GM18502 (cell line): Measurements from ENCODE around the gene NDUFS6.
"Not testable (repeated sequence)": the region's sequence is repeated elsewhere in the genome, so short reads cannot be mapped to it uniquely, and the experiment has no call there.

Source experiments
- ATAC-seq: cut with Tn5 transposase; IDR thresholded peaks from one replicate; pipeline ENCODE4 v1.9.1; 2021; ENCODE audit warnings: mild to moderate bottlenecking; ENCODE audit not compliant: unreplicated experiment, poor library complexity

The NDUFS6 gene

GRCh38 chr5:1810581-1811101 is 9.4 kb downstream of the NDUFS6 start:
- no peak for ATAC-seq

GRCh38 chr5:1814183-1815020 is 13.2 kb downstream of the NDUFS6 start:
- no peak for ATAC-seq

DNA sequence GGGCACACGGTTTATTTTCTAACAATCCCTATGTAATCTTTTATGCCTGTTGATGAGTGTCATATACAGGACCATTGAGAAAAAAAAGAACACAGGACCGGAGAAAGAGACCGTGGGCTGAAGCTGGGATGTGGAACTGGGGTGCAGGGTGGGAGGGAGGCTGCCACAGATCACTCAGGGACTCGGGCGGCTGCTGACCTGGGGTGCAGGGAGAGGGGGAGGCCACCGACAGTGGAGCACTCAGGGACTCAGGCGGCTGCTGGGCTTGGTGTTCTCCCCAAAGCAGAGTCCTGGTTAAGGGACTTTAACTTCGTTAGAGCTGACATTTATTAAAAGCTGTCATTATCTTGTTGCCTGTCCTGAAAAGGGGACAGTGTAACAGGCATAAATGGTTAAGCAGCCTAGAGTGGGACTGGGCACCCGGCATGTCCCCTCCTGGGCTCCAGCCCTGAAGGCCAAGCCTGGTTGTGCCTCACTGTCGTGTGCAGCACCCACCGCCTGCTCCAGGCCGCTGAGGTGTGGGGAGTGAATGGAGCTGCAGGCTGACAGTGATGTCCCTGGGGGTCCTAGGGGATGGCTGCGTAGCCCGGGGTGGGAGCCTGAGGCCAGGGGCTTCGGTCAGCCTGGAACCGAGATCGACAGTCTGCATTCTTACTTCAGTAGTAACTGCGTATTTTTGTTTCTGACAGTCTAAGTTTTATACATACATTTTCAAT is 14.0 kb downstream of the NDUFS6 start:
- ATAC-seq = no peak

- no peak for ATAC-seq
Measured at GRCh38 chr5:1815881-1816292, 14.7 kb downstream of the NDUFS6 start.

DNA sequence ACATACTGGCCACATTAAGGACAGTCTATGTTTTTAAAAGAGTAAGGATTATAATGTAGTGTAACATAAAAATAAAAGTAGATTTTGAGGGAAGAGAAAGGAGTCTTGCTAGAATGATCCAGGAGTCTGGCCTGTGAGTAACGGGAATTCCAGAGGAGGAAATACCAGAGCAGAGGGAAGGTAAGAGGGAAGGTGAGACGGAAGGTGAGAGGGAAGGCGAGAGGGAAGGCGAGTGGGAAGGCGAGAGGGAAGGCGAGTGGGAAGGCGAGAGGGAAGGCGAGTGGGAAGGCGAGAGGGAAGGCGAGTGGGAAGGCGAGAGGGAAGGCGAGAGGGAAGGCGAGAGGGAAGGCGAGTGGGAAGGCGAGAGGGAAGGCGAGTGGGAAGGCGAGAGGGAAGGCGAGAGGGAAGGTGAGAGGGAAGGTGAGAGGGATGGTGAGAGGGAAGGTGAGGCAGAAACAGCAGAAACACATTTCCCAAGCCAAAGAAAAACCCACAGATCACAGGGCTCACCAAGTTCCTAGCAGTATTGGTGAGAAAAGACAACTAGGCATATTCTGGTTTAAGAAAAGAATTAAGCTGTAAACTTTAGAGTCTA is 15.4 kb downstream of the NDUFS6 start:
- not testable (repeated sequence) for ATAC-seq

DNA sequence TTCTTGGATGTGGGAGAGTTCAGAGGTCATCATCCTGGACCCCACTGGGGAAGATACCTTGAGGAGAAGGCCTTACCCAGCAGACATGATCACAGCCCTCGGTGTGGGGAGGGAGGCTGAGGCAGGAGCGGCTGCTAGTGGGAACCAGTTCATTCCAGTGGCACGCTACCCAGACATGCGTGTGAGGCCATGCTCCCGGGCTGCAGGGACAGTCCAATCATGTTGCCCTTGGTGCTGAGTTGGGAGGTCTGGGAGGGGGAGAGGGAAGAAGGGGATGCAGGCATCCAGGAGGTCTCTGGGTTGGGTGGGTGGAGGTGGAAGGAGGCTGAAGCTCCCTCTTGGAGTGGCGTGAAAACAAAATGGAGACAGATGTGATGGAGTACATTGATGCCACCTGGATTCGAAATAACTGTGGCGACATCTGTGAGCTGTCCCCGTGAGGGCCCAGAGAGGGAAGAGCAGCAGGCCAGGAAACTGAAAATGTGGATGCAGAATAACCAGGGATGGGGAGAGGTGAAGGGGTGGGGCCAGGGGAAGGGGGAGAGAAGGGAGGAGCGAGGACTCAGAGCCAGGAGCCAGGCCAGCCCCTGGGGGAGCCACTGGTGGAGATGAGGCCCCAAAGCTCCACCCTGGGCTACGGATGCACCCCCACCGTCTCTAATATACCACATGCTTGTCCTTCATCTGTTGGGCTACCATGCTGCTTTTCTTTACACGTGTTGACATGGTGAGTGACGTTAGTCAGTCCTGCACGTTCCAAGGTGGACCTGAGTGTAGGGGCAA is 16.2 kb downstream of the NDUFS6 start:
- no peak for ATAC-seq

DNA sequence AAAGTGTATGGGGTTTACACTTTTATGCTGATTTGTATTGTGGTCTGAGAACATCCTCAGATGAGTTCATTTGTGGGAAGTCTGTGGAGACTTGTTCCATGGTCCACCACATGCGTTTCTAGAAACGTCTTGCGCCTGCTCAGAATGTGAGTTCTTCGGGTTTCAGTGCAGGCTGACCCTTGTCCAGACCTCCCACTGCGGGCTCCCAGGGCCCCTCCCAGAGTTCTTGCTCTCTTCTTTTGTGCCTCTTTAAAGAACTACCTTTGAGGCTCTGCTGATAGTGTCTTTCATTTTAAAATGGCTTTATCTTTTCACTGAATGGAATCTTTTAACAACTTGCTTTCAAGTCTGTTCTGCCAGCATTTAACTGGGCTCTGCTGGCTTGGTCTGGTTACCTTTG is 17.6 kb downstream of the NDUFS6 start:
- ATAC-seq = no peak

DNA sequence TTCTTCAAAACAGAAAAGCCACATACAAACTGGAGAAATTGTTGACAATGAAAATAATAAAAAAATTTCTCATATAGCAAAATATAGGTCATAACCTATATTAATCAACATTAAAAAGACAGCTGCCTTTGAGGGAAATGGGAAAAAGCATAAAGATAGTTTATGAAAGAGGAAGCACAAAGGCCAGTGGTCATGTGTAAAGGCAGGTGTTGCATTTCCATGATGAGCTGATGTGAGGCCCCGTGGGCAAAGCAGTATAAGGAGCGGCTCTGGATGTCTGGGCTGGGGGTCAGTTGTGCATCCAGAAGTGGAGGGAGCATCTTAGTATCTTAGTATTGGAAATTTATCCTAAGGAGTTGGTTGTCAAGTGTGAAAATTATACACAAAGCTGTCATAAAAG is 18.3 kb downstream of the NDUFS6 start:
- ATAC-seq = no peak

- no peak for ATAC-seq
Measured at GRCh38 chr5:1820381-1820780, 19.2 kb downstream of the NDUFS6 start.

DNA sequence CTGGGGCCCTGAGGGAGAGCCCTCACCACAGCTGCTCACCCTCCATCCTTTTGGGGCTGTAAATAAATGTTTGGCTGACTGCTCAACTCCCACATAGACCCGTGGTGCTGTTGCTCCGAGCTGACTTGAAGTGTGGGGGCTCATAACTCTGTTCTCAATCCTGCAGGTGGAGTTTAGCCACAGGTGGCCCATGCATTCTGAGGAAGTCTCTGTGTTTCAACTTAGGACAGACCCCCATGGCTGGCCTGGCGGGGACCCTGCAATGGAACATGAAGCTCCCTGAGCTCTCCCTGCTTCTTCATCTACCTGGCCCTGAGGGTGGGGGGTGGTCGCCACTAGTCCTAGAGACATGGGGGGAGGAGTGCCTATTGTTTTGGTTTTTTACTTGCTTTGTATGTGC is 19.7 kb downstream of the NDUFS6 start:
- ATAC-seq = no peak

DNA sequence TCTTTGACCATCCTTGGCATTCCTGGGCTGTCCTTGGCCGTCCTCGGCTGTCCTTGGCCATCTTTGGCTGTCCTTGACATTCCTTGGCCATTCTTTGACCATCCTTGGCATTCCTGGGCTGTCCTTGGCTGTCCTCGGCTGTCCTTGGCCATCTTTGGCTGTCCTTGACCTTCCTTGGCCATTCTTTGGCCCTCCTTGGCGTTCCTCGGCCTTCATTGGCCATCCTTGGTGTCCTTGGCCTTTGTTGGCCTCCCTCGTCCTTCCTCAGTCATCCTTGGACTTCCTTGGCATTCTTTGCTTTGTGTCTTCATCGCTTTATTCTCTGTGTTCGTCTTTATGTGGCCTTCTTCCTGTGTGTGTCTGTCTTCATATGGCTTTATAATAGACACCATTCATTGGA is 20.7 kb downstream of the NDUFS6 start:
- no peak for ATAC-seq

DNA sequence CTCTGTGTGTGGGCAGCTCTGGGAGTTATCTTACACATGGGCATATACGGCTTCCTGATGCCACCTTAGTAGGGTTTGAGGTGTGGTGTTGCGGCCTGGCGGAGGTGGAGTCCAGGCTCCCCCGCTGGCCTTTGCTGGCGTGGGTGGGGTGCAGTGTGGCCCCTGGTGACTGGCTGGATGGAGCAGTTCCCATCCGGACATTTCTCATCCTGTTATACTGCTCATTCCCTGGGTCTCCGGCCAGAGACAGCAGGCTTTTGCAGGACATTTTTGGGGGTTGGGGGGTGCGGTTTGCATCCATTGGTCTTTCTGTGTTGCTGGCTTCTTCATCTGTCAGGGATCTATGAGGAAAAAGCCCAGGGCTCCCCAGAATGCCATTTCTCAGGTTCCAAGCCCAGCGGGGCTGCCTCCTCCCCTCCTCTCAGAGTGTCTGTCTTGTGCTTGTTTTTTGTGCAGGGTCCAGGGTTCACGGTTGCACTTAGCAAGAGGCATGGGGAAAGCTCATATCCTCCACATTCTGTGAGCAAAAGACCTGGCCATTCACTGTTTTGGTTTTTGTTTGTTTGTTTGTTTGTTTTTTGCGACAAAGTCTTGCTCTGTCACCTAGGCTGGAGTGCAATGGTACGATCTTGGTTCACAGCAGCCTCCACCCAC is 22.3 kb downstream of the NDUFS6 start:
- no peak for ATAC-seq

GRCh38 chr5:1824109-1824821 is 23.1 kb downstream of the NDUFS6 start:
- ATAC-seq = no peak

DNA sequence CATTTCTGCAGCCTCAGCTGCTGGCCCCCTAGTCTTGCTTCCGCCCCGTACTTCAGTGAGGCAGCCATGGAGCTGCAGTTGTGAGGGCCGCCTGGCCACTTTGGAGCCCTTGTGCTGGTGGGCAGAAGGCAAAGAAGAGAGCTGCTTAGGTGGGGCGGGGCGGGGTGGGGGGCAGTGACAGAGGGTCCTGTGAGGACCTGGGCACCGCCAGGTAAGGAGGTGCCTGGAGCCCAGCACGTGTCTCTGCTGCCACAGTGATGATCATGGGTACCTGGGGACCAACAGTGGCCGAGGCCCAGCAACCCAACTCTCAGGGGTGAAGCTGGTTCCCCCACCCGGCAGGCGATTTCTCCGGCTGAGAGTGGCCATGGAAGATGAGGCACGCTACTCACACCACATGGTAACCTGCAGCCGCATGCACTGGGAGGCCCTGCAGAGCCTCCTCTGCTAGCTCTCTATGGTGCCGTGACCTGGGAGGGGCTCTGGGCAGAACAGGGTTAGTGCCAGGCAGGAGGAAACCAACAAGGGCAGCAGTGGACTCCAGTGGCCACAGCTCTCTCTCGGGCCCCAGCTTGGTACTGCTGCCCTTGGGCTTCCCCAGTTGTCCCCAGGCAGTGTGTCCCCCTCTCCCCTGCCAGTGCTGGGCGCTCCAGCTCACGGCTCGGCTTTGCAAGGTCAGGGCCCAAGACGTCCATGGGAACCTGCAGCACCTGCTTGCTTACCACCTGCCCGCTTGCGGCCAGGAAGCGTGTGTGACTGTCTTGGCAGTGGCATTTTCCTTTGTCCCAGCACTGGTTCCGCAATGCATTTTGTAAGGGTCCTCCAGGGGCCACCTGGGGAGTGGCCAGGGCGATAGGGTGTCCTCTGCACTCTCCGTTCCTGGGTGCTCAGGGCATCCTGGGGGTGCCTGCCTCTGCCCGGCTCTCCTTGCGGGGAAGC is 24.0 kb downstream of the NDUFS6 start:
- no peak for ATAC-seq

GRCh38 chr5:1826235-1826980 is 25.2 kb downstream of the NDUFS6 start:
- no peak for ATAC-seq

- no peak for ATAC-seq
Measured at GRCh38 chr5:1827025-1827885, 26.0 kb downstream of the NDUFS6 start.
